Endothelial cell of umbilical vein (primary cell): Measurements from ENCODE around the gene MTTP. TPM values are rescaled to one million over a fixed set of nuclear protein-coding genes. Genes with fewer than 3 reads are reported as not detected.

ENCODE experiments used
- BruUV-seq: library from RNA; stranded (reverse); fragments of 400-500 nt; replicated peaks from 2 replicates; lab custom pipeline; 2021; lab: Mats Ljungman, UMichigan
- CTCF ChIA-PET: fragments of 300-600, 350-600 bp; sonication (Branson Sonifier 250); formaldehyde crosslinking; loops from one replicate; lab custom pipeline; 2021; ENCODE audit warnings: antibody characterized with exemption, inconsistent platforms; lab: Charles Lee
- POLR2A ChIA-PET: fragments of 300-600, 350-600 bp; sonication (Branson Sonifier 250); formaldehyde crosslinking; loops from one replicate; lab custom pipeline; 2021; ENCODE audit warnings: antibody characterized with exemption, inconsistent platforms; lab: Charles Lee
- DNase-seq: peaks from one replicate; pipeline ENCODE4 v3.0.0-alpha.2; 2011; ENCODE audit warnings: low read depth, low spot score
- FAIRE-seq: peaks from 2 replicates; lab custom pipeline; 2011; peaks lifted over from hg19 to GRCh38; lab: Jason Lieb, UNC
- H2AFZ ChIP-seq: 2 replicates; pipeline ENCODE4 v1.6.0; 2012; ENCODE audit warnings: low read depth, low read length, control low read depth, inconsistent platforms
- H3K27ac ChIP-seq: 2 replicates; pipeline ENCODE4 v1.5.1; 2011; ENCODE audit warnings: low read depth, mild to moderate bottlenecking, control low read depth, low read length, moderate library complexity; ENCODE audit not compliant: insufficient read depth
- H3K27me3 ChIP-seq, 2 experiments: 2 replicates each; pipeline versions ENCODE4 v1.6.0 to v1.6.1; 2011; ENCODE audit warnings: low read length in 2 of 2, mixed read lengths in 1 of 2; ENCODE audit not compliant: control insufficient read depth in 2 of 2, insufficient read depth in 2 of 2
- H3K36me3 ChIP-seq, 2 experiments: 2 replicates in 1 of 2; 3 replicates in 1 of 2; pipeline ENCODE4 v1.5.1; 2011; ENCODE audit warnings: low read length in 2 of 2, mild to moderate bottlenecking in 1 of 2, moderate library complexity in 1 of 2; ENCODE audit not compliant: control insufficient read depth in 2 of 2, insufficient read depth in 2 of 2; ENCODE audit errors: extremely low read depth in 1 of 2
- H3K4me1 ChIP-seq: 3 replicates; pipeline ENCODE4 v1.5.1; 2011; ENCODE audit warnings: mild to moderate bottlenecking, low read length; ENCODE audit not compliant: control insufficient read depth, insufficient read depth; ENCODE audit errors: extremely low read depth
- H3K4me2 ChIP-seq: 2 replicates; pipeline ENCODE4 v1.6.1; 2011; ENCODE audit warnings: low read length, control low read depth, mixed read lengths; ENCODE audit not compliant: insufficient read depth
- H3K4me3 ChIP-seq, 3 experiments: fragments of 200-600 bp in 1 of 3; sonication (generic), shearing (Covaris generic) in 1 of 3; replicated peaks in 1 of 3; 2 replicates each; pipeline ENCODE4 v1.5.1; 2011 to 2016; ENCODE audit warnings: control low read depth in 3 of 3, low read length in 3 of 3, mild to moderate bottlenecking in 2 of 3, inconsistent platforms in 1 of 3, low read depth in 1 of 3, moderate library complexity in 1 of 3; ENCODE audit not compliant: insufficient read depth in 1 of 3
- H3K79me2 ChIP-seq: 2 replicates; pipeline ENCODE4 v1.6.0; 2012; ENCODE audit warnings: low read length, inconsistent platforms; ENCODE audit not compliant: control insufficient read depth, insufficient read depth
- H3K9ac ChIP-seq: replicated peaks from 2 replicates; pipeline ENCODE3; 2011; ENCODE audit warnings: low read length, control low read depth; ENCODE audit not compliant: insufficient read depth; ENCODE audit errors: extremely low read depth
- H3K9me1 ChIP-seq: replicated peaks from 3 replicates; pipeline ENCODE4 v1.6.0; 2011; ENCODE audit warnings: mild to moderate bottlenecking, low read length; ENCODE audit not compliant: control insufficient read depth, insufficient read depth; ENCODE audit errors: extremely low read depth
- H3K9me3 ChIP-seq: replicated peaks from 2 replicates; pipeline ENCODE4 v1.5.1; 2012; ENCODE audit warnings: low read length, inconsistent platforms; ENCODE audit not compliant: control insufficient read depth, insufficient read depth
- H4K20me1 ChIP-seq: replicated peaks from 2 replicates; pipeline ENCODE3; 2011; ENCODE audit warnings: mild to moderate bottlenecking, low read length; ENCODE audit not compliant: control insufficient read depth, insufficient read depth; ENCODE audit errors: extremely low read depth
- EZH2 ChIP-seq: IDR thresholded peaks from 2 replicates; pipeline ENCODE4 v1.6.1; 2012; ENCODE audit warnings: borderline replicate concordance, low read depth, mild to moderate bottlenecking, moderate library complexity, low read length, inconsistent platforms; ENCODE audit not compliant: severe bottlenecking
- FOS ChIP-seq: IDR thresholded peaks from 2 replicates; pipeline ENCODE4 v1.6.1; 2011; ENCODE audit warnings: mild to moderate bottlenecking, low read length, moderate library complexity, borderline replicate concordance; ENCODE audit not compliant: insufficient read depth
- GATA2 ChIP-seq: IDR thresholded peaks from 2 replicates; pipeline ENCODE4 v1.7.0; 2011; ENCODE audit warnings: low read depth, mild to moderate bottlenecking, moderate library complexity, mixed read lengths, low read length; ENCODE audit not compliant: insufficient read length, insufficient read depth
- JUN ChIP-seq: IDR thresholded peaks from 2 replicates; pipeline ENCODE4 v1.6.1; 2011; ENCODE audit warnings: borderline replicate concordance, low read depth; ENCODE audit not compliant: insufficient read length, insufficient read depth
- MYC ChIP-seq: IDR thresholded peaks from one replicate; pipeline ENCODE4 v1.6.1; 2011; ENCODE audit warnings: mild to moderate bottlenecking, low read depth, low read length
- POLR2A ChIP-seq: IDR thresholded peaks from 2 replicates; pipeline ENCODE4 v1.6.1; 2012; ENCODE audit warnings: low read depth, mild to moderate bottlenecking, control low read depth, low read length
- POLR2AphosphoS5 ChIP-seq: IDR thresholded peaks from 2 replicates; pipeline ENCODE4 v1.6.1; 2012; ENCODE audit warnings: low read depth, mild to moderate bottlenecking, control low read depth, low read length, moderate library complexity; ENCODE audit not compliant: insufficient read depth
- dilution Hi-C: fragments of 300-500 bp; cut with MboI; formaldehyde crosslinking; loops from one replicate; pipeline ENCODE4 v1.15.0; 2019; ENCODE audit warnings: low sequenced_read_pairs; ENCODE audit not compliant: extremely low pct_ligation_motif_present
- intact Hi-C: fragments of 100-400 bp; cut with micrococcal nuclease; formaldehyde crosslinking; loops from one replicate; pipeline ENCODE4 v1.10.0; 2022
- polyA plus RNA-seq, 4 experiments: library from polyadenylated mRNA; depleted of rRNA in 3 of 4; stranded (reverse) in 3 of 4; unstranded in 1 of 4; fragments of >200 nt; gene quantifications; 2 replicates each; pipeline versions ENCODE4 v1.2.1 to v1.2.3, GENCODE V29; 2011 to 2012; ENCODE audit warnings: missing spikeins in 1 of 4
- total RNA-seq: library from RNA; stranded (reverse); gene quantifications from 2 replicates; pipeline ENCODE4 v1.2.3, GENCODE V29; 2021
- TF ChIP-seq, protein P1 (sequence below): IDR thresholded peaks from 2 replicates; pipeline ENCODE4 v1.6.1; 2011; ENCODE audit not compliant: insufficient read depth, insufficient read length
- TF ChIP-seq, protein P2 (sequence below), 2 donors: IDR thresholded peaks; 1 replicate in 1 of 2; 2 replicates in 1 of 2; pipeline ENCODE4 v1.5.1; 2011; ENCODE audit warnings: low read length in 2 of 2, mild to moderate bottlenecking in 2 of 2, moderate library complexity in 2 of 2, control low read depth in 1 of 2, inconsistent platforms in 1 of 2, low read depth in 1 of 2; ENCODE audit not compliant: insufficient read depth in 1 of 2; ENCODE audit errors: extremely low read depth in 1 of 2

Gene MTTP
- total and polyA plus RNA-seq, 2 donors (not counting 3 experiments of a cell fraction or from before 2014, with no cell fraction given) = not detected

- dilution Hi-C loops (no loop called here), intact Hi-C loops (no loop called here)
- ChIA-PET CTCF (no interaction called here), POLR2A (no interaction called here)
- Histone ChIP-seq H3K27ac (no peak overlapping the region), H3K4me3 (no peak overlapping the region), H2AFZ (no peak overlapping the region), H3K4me1 (no peaks in the 10 kb centered on the region), H3K4me2 (no peak overlapping the region), H4K20me1 (no peaks in the 10 kb centered on the region), H3K9me3 (no peaks in the 10 kb centered on the region), H3K9ac (no peak overlapping the region), H3K79me2 (no peaks in the 10 kb centered on the region), H3K27me3 (peaks cover 0 to 7% of the 10 kb centered on the region in 2 experiments), H3K36me3 (no peaks in the 10 kb centered on the region), H3K9me1 (no peaks in the 10 kb centered on the region)
- DNase-seq = no peak
- TF ChIP-seq EZH2 = no peak
- no peak for TF ChIP-seq GATA2
- TF ChIP-seq JUN = no peak
- no peak for TF ChIP-seq POLR2AphosphoS5
- TF ChIP-seq MYC = no peak
- no peak for TF ChIP-seq POLR2A
- TF ChIP-seq, protein P1, sequence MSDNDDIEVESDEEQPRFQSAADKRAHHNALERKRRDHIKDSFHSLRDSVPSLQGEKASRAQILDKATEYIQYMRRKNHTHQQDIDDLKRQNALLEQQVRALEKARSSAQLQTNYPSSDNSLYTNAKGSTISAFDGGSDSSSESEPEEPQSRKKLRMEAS = no peak
- TF ChIP-seq, protein P2, sequence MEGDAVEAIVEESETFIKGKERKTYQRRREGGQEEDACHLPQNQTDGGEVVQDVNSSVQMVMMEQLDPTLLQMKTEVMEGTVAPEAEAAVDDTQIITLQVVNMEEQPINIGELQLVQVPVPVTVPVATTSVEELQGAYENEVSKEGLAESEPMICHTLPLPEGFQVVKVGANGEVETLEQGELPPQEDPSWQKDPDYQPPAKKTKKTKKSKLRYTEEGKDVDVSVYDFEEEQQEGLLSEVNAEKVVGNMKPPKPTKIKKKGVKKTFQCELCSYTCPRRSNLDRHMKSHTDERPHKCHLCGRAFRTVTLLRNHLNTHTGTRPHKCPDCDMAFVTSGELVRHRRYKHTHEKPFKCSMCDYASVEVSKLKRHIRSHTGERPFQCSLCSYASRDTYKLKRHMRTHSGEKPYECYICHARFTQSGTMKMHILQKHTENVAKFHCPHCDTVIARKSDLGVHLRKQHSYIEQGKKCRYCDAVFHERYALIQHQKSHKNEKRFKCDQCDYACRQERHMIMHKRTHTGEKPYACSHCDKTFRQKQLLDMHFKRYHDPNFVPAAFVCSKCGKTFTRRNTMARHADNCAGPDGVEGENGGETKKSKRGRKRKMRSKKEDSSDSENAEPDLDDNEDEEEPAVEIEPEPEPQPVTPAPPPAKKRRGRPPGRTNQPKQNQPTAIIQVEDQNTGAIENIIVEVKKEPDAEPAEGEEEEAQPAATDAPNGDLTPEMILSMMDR (IDR thresholded peaks at IDR 0.05; ENCODE audit: extremely low read depth in 1 of 2, insufficient read depth in 1 of 2, low read depth in 1 of 2, low read length in 2 of 2) = no peak
- no peak for TF ChIP-seq FOS
- FAIRE-seq = no peak
- no TSS peak for BruUV-seq
Measured at GRCh38 chr4:99606716-99607115, 32.1 kb downstream of the MTTP start.
